ENCODE results near the gene MRAS. TPM values are rescaled to one million over a fixed set of nuclear protein-coding genes. Genes with fewer than 3 reads are reported as not detected.

Gene MRAS
- total RNA-seq, 2 donors from 2014 or later: 58.6 to 62.3 TPM

DNA sequence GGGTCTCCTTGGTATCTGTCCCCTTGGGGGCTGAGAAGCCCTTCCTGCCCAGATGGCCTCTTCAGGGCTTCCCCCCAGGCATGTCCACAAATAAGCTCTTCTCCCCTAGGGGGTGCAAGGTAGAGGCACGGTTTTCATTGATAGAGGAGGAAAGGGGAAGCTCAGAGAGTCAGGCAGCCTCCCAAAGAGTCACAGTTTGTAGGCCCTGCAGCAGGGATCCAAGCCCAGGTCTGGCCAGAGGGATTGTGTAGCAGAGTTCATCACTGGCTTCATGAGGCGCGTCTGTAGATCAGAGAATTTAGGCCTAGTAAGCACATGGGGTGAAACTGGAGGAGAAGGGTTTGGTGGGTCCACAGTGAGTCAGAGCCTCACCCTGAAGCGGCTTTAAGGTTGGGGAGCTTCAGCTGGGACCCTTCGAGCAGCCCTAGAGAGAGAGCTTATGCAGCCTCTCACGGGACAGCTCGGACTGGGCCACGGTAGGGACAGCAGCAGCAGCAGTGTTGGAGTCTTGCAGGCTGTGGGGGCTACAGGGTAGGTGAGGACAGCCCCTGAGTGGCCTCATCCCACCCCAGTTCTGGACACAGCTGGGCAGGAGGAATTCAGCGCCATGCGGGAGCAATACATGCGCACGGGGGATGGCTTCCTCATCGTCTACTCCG lies 48.5 kb downstream of the MRAS start:
- H3K4me3 ChIP-seq: no peak overlapping the region
- H3K36me3 ChIP-seq: peaks cover 7% of the 10 kb centered on the region
- peaks cover 0 to 14% of the 10 kb centered on the region in 2 donors for H3K4me1 ChIP-seq (ENCODE audit: control insufficient read depth in 1 of 2, low read depth in 2 of 2)
- ATAC-seq (ENCODE audit: insufficient number of reproducible peaks, low FRiP score, low read depth) (no peak), DNase-seq (ENCODE audit: low spot score) (no peak)
- H3K27me3 ChIP-seq (replicated peaks; ENCODE audit: insufficient read depth): no peaks in the 10 kb centered on the region
- no peak overlapping the region for H3K27ac ChIP-seq
- no peaks in the 10 kb centered on the region for H3K9me3 ChIP-seq
- TF ChIP-seq, protein P1, sequence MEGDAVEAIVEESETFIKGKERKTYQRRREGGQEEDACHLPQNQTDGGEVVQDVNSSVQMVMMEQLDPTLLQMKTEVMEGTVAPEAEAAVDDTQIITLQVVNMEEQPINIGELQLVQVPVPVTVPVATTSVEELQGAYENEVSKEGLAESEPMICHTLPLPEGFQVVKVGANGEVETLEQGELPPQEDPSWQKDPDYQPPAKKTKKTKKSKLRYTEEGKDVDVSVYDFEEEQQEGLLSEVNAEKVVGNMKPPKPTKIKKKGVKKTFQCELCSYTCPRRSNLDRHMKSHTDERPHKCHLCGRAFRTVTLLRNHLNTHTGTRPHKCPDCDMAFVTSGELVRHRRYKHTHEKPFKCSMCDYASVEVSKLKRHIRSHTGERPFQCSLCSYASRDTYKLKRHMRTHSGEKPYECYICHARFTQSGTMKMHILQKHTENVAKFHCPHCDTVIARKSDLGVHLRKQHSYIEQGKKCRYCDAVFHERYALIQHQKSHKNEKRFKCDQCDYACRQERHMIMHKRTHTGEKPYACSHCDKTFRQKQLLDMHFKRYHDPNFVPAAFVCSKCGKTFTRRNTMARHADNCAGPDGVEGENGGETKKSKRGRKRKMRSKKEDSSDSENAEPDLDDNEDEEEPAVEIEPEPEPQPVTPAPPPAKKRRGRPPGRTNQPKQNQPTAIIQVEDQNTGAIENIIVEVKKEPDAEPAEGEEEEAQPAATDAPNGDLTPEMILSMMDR (IDR thresholded peaks at IDR 0.05): no peak

DNA sequence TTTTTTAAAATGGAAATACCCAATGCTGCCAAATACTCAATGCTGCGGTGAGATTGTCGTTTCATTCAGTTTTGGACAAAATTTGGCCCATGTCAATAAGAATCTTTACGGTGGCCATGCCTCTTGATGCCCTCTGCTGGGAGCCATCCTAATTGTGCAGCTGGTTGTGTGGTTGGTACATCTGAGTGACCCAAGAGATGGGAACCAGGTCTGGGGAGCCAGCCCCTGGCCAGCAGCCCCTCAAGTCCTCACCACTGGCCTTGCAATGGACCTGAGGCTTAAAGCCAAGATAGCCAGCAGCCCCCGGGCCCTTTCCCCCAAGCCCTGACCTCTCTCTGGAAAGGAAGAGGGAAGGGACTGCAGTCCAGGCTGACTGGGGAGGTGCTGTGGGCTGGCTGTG lies 49.6 kb downstream of the MRAS start:
- H3K27me3 ChIP-seq (replicated peaks; ENCODE audit: insufficient read depth): no peaks in the 10 kb centered on the region
- H3K4me3 ChIP-seq: no peak overlapping the region
- H3K36me3 ChIP-seq: peaks cover 12% of the 10 kb centered on the region
- DNase-seq (ENCODE audit: low spot score) (no peak), ATAC-seq (ENCODE audit: insufficient number of reproducible peaks, low FRiP score, low read depth) (no peak)
- TF ChIP-seq, protein P1 (IDR thresholded peaks at IDR 0.05): no peak
- H3K4me1 ChIP-seq (ENCODE audit: control insufficient read depth in 1 of 2, low read depth in 2 of 2): peaks cover 0 to 14% of the 10 kb centered on the region in 2 donors
- no peak overlapping the region for H3K27ac ChIP-seq
- H3K9me3 ChIP-seq: no peaks in the 10 kb centered on the region

- no peak for DNase-seq (ENCODE audit: low spot score)
- TF ChIP-seq, protein P1 (IDR thresholded peaks at IDR 0.05): no peak
- ATAC-seq (ENCODE audit: insufficient number of reproducible peaks, low FRiP score, low read depth): no peak
- no peaks in the 10 kb centered on the region for H3K9me3 ChIP-seq
- peaks cover 14% of the 10 kb centered on the region for H3K36me3 ChIP-seq
- H3K27ac ChIP-seq: no peak overlapping the region
- no peak overlapping the region for H3K4me3 ChIP-seq
- peaks cover 0 to 14% of the 10 kb centered on the region in 2 donors for H3K4me1 ChIP-seq (ENCODE audit: control insufficient read depth in 1 of 2, low read depth in 2 of 2)
- H3K27me3 ChIP-seq (replicated peaks; ENCODE audit: insufficient read depth): no peaks in the 10 kb centered on the region
These were observed 50.6 kb downstream of the MRAS start for GRCh38 chr3:138398791-138399575.

DNA sequence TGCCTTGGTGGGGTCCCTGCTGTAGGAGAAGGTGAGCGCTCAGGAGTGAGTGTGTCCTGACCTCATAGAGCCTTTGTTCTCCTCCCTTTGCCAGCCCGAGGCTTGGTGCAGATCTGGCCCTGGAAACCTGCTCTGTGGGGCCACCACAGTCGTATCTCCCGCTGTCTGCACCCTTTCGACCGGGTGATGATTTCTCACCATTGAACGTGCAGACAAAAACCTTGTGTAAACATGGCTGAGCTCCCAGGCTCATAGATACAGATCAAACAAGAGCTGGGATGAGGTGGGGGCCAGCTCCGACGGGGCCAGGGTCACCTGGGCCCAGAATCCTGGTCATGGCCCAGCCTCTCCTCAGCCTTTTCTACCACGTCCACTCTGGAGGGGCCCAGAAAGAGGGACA lies 51.4 kb downstream of the MRAS start:
- ATAC-seq (ENCODE audit: insufficient number of reproducible peaks, low FRiP score, low read depth): no peak
- Histone ChIP-seq H3K4me3 (no peak overlapping the region), H3K27ac (no peak overlapping the region), H3K4me1 (ENCODE audit: control insufficient read depth in 1 of 2, low read depth in 2 of 2) (peaks cover 0 to 14% of the 10 kb centered on the region in 2 donors), H3K9me3 (no peaks in the 10 kb centered on the region), H3K27me3 (replicated peaks; ENCODE audit: insufficient read depth) (no peaks in the 10 kb centered on the region), H3K36me3 (peaks cover 21% of the 10 kb centered on the region)
- DNase-seq (ENCODE audit: low spot score): no peak
- TF ChIP-seq, protein P1 (IDR thresholded peaks at IDR 0.05): no peak

GRCh38 chr3:138400651-138401070 lies 52.3 kb downstream of the MRAS start:
- TF ChIP-seq, protein P1 (IDR thresholded peaks at IDR 0.05): no peak
- Histone ChIP-seq H3K4me3 (no peak overlapping the region), H3K36me3 (peaks cover 28% of the 10 kb centered on the region), H3K4me1 (ENCODE audit: control insufficient read depth in 1 of 2, low read depth in 2 of 2) (peaks cover 0 to 9% of the 10 kb centered on the region in 2 donors), H3K27ac (no peak overlapping the region), H3K9me3 (no peaks in the 10 kb centered on the region), H3K27me3 (replicated peaks; ENCODE audit: insufficient read depth) (no peaks in the 10 kb centered on the region)
- DNase-seq (ENCODE audit: low spot score): no peak
- ATAC-seq (ENCODE audit: insufficient number of reproducible peaks, low FRiP score, low read depth): no peak

All from thoracic aorta (tissue), 2 donors.